SK-N-SH (cell line): ENCODE data around the gene RGSL1. TPM values are rescaled to one million over a fixed set of nuclear protein-coding genes. Genes with fewer than 3 reads are reported as not detected.

Experiments
- CTCF ChIA-PET: fragments of 300-600, 350-600 bp; formaldehyde crosslinking; extraction: SDS; loops from one replicate; lab custom pipeline; 2021; lab: Yijun Ruan, JAX
- POLR2A ChIA-PET: fragments of 350-600 bp; sonication (Branson Sonifier 250); formaldehyde crosslinking; extraction: SDS; loops from one replicate; lab custom pipeline; 2020; ENCODE audit warnings: antibody characterized with exemption, inconsistent platforms; lab: Yijun Ruan, JAX
- DNase-seq: peaks from one replicate; pipeline ENCODE4 v3.0.0; 2012
- H2AFZ ChIP-seq: fragments of 200-600 bp; sonication (generic); 2 replicates; pipeline ENCODE4 v1.8.1; 2016; ENCODE audit warnings: antibody characterized with exemption, mild to moderate bottlenecking, low read depth
- H3F3A ChIP-seq: fragments of 200-600 bp; sonication (generic); replicated peaks from 2 replicates; pipeline ENCODE3; 2016; ENCODE audit warnings: antibody characterized with exemption, mild to moderate bottlenecking; ENCODE audit not compliant: insufficient read depth
- H3K27ac ChIP-seq, 2 experiments: fragments of 200-500 bp in 1 of 2; fragments of 200-600 bp in 1 of 2; sonication (Bioruptor generic) in 1 of 2; sonication (generic), shearing (Covaris generic) in 1 of 2; 2 replicates each; pipeline versions ENCODE4 v1.5.1 to v1.6.1; 2014 to 2016; ENCODE audit warnings: low read depth in 2 of 2, inconsistent platforms in 1 of 2, low read length in 1 of 2, mild to moderate bottlenecking in 1 of 2, mixed read lengths in 1 of 2
- H3K27me3 ChIP-seq: fragments of 200-600 bp; sonication (generic), shearing (Covaris generic); 2 replicates; pipeline ENCODE4 v1.6.1; 2016; ENCODE audit warnings: mixed run types; ENCODE audit not compliant: insufficient read depth
- H3K36me3 ChIP-seq, 2 experiments: fragments of 200-500 bp in 1 of 2; fragments of 200-600 bp in 1 of 2; sonication (Bioruptor generic) in 1 of 2; sonication (generic) in 1 of 2; replicated peaks in 1 of 2; 2 replicates each; pipeline versions ENCODE3 to v1.5.1; 2014 to 2016; ENCODE audit warnings: low read length in 1 of 2, mild to moderate bottlenecking in 1 of 2; ENCODE audit not compliant: insufficient read depth in 2 of 2, control insufficient read depth in 1 of 2
- H3K4me1 ChIP-seq, 2 experiments: fragments of 200-500 bp in 1 of 2; fragments of 200-600 bp in 1 of 2; sonication (Bioruptor generic) in 1 of 2; sonication (generic), shearing (Covaris generic) in 1 of 2; 2 replicates each; pipeline versions ENCODE4 v1.5.1 to v1.6.1; 2014 to 2016; ENCODE audit warnings: low read depth in 1 of 2, low read length in 1 of 2, mixed run types in 1 of 2; ENCODE audit not compliant: insufficient read depth in 2 of 2, control insufficient read depth in 1 of 2
- H3K4me2 ChIP-seq: fragments of 200-600 bp; sonication (generic), shearing (Covaris generic); 2 replicates; pipeline ENCODE4 v1.6.1; 2017; ENCODE audit warnings: mixed run types
- H3K4me3 ChIP-seq, 2 experiments: fragments of 200-500 bp in 1 of 2; fragments of 200-600 bp in 1 of 2; sonication (Bioruptor generic) in 1 of 2; sonication (generic), shearing (Covaris generic) in 1 of 2; 2 replicates each; pipeline versions ENCODE4 v1.5.1 to v1.8.1; 2014 to 2016; ENCODE audit warnings: low read depth in 2 of 2, inconsistent platforms in 1 of 2, low read length in 1 of 2, mild to moderate bottlenecking in 1 of 2, mixed read lengths in 1 of 2, moderate library complexity in 1 of 2
- H3K79me2 ChIP-seq: fragments of 200-600 bp; sonication (generic); 2 replicates; pipeline ENCODE4 v1.8.1; 2017; ENCODE audit warnings: mild to moderate bottlenecking; ENCODE audit not compliant: insufficient read depth
- H3K9ac ChIP-seq: fragments of 200-600 bp; sonication (generic); 2 replicates; pipeline ENCODE4 v1.6.1; 2017; ENCODE audit warnings: mixed run types
- H3K9me2 ChIP-seq: fragments of 200-600 bp; sonication (generic); 2 replicates; pipeline ENCODE4 v1.6.1; 2017; ENCODE audit warnings: mixed run types
- H3K9me3 ChIP-seq: fragments of 200-600 bp; sonication (generic); 2 replicates; pipeline ENCODE4 v1.6.1; 2017; ENCODE audit warnings: mixed run types, mild to moderate bottlenecking, moderate library complexity
- H4K20me1 ChIP-seq: fragments of 200-600 bp; sonication (generic); 2 replicates; pipeline ENCODE4 v1.6.1; 2017; ENCODE audit warnings: mild to moderate bottlenecking, mixed run types; ENCODE audit not compliant: insufficient read depth
- CHD2 ChIP-seq: fragments of 150-350 bp; IDR thresholded peaks from 2 replicates; pipeline ENCODE4 v1.6.1; 2018; ENCODE audit warnings: low read length; ENCODE audit not compliant: partially characterized antibody
- ELF1 ChIP-seq: IDR thresholded peaks from 2 replicates; pipeline ENCODE4 v1.4.0; 2012
- EP300 ChIP-seq, 2 experiments: IDR thresholded peaks; 2 replicates each; pipeline versions ENCODE4 v1.4.0 to v1.6.1; 2012; ENCODE audit warnings: borderline replicate concordance in 1 of 2, low read depth in 1 of 2, low read length in 1 of 2
- EZH2phosphoT487 ChIP-seq: fragments of 200-600 bp; sonication (generic); IDR thresholded peaks from 2 replicates; pipeline ENCODE4 v1.6.1; 2017; ENCODE audit warnings: low read depth, mixed run types, mild to moderate bottlenecking, antibody characterized with exemption, moderate library complexity, borderline replicate concordance
- FOXJ3 ChIP-seq: sonication (generic); formaldehyde crosslinking; IDR thresholded peaks from 2 replicates; pipeline ENCODE4 v1.5.1; 2020; ENCODE audit warnings: mild to moderate bottlenecking, missing genetic modification reagents
- FOXM1 ChIP-seq: IDR thresholded peaks from 2 replicates; pipeline ENCODE4 v1.4.0; 2012; ENCODE audit warnings: low read depth, mild to moderate bottlenecking
- GATA2 ChIP-seq: sonication (generic); formaldehyde crosslinking; IDR thresholded peaks from 2 replicates; pipeline ENCODE4 v1.5.0; 2020; ENCODE audit warnings: mild to moderate bottlenecking, missing genetic modification reagents
- NFIC ChIP-seq: IDR thresholded peaks from 2 replicates; pipeline ENCODE4 v1.4.0; 2012; ENCODE audit warnings: borderline replicate concordance
- RAD21 ChIP-seq: IDR thresholded peaks from 2 replicates; pipeline ENCODE4 v1.6.1; 2012; ENCODE audit warnings: mild to moderate bottlenecking, low read length
- RXRA ChIP-seq: IDR thresholded peaks from 2 replicates; pipeline ENCODE4 v1.4.0; 2012; ENCODE audit warnings: low read depth, mild to moderate bottlenecking, borderline replicate concordance
- TAF1 ChIP-seq: IDR thresholded peaks from 2 replicates; pipeline ENCODE4 v1.6.1; 2012; ENCODE audit warnings: low read depth, mild to moderate bottlenecking, low read length, moderate library complexity, borderline replicate concordance
- TCF12 ChIP-seq: IDR thresholded peaks from 2 replicates; pipeline ENCODE4 v1.4.0; 2012
- WGBS: methylation state at CpG from one replicate; pipeline ENCODE4 v1.1.6; 2017; ENCODE audit warnings: low lambda C conversion rate; 5-methylcytosine and 5-hydroxymethylcytosine counted together
- polyA plus RNA-seq, 3 experiments: library from polyadenylated mRNA; depleted of rRNA; stranded (reverse); fragments of >200 nt; gene quantifications; 2 replicates each; pipeline ENCODE4 v1.2.3, GENCODE V29; 2012

RGSL1 gene
- polyA plus RNA-seq, 1 of the 3 experiments (the other 2 are of a cell fraction): not detected

DNA sequence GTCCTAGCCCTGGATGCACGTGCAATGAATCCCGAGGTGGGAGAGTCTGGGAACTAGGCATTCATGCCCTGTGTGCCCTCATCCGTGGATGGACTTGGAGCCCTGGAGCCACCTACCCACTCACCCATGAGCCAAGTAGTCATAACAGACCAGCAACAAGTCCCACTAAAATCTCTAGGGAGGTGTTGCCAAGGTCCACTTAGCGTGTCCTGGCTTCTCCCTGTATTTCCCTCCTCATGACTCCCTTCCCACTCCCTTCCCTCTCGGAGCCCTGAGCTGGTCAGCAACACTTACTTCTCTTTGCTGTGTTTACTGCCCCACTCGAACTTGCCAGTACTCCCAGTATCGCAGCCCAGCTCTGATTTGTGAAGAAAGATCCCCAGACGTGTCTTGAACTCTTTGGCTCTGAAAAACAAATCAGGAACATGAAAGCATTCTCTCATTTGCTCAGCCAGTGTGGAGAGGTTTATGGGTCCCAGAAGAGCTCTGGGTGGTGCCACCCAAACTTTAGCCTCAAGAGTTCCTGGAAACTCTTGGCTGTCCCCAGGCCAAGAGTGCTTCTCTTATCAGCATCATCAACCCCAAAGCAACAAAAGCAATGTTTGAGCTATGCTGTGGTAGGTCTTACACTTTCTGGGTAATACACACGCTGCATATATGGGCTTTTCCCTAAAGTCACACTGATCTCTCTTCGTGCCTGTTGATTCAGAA is 153.1 kb downstream of the RGSL1 start:
- no peaks in the 10 kb centered on the region for H3K9me3 ChIP-seq
- no peak for TF ChIP-seq EP300 (IDR thresholded peaks at IDR 0.05; ENCODE audit: borderline replicate concordance in 1 of 2, low read depth in 1 of 2, low read length in 1 of 2)
- TF ChIP-seq RAD21: no peak
- TF ChIP-seq EZH2phosphoT487: no peak
- H3K27me3 ChIP-seq: no peaks in the 10 kb centered on the region
- no peaks in the 10 kb centered on the region for H4K20me1 ChIP-seq
- WGBS: 78% methylated on average over 10 of the region's 10 CpGs
- no peak overlapping the region; a peak in 1 of 4 replicates for H3K27ac ChIP-seq
- H2AFZ ChIP-seq: no peak overlapping the region
- H3K9ac ChIP-seq: no peak overlapping the region
- no peaks in the 10 kb centered on the region for H3F3A ChIP-seq
- DNase-seq: no peak
- no peak overlapping the region for H3K4me2 ChIP-seq
- no peaks in the 10 kb centered on the region for H3K79me2 ChIP-seq
- peak overlapping the region in 1 of 2 experiments; percentile 57; a peak in 2 of 4 replicates for H3K4me3 ChIP-seq
- POLR2A ChIA-PET: interaction anchor here (0.6 to 1.3 kb wide), 2 partner anchors 40 to 179 kb away, joined by 3 to 9 read pairs; no protein-coding TSS in a partner anchor
- CTCF ChIA-PET: interaction anchor here (1.0 to 17.7 kb wide), 8 partner anchors 8 to 518 kb away, joined by 3 to 829 read pairs (median 4); partner anchors contain the start of gene NPL
- peaks cover 0 to 37% of the 10 kb centered on the region in 2 experiments; a peak in 1 of 4 replicates for H3K4me1 ChIP-seq
- no peaks in the 10 kb centered on the region for H3K36me3 ChIP-seq
- H3K9me2 ChIP-seq: no peaks in the 10 kb centered on the region

DNA sequence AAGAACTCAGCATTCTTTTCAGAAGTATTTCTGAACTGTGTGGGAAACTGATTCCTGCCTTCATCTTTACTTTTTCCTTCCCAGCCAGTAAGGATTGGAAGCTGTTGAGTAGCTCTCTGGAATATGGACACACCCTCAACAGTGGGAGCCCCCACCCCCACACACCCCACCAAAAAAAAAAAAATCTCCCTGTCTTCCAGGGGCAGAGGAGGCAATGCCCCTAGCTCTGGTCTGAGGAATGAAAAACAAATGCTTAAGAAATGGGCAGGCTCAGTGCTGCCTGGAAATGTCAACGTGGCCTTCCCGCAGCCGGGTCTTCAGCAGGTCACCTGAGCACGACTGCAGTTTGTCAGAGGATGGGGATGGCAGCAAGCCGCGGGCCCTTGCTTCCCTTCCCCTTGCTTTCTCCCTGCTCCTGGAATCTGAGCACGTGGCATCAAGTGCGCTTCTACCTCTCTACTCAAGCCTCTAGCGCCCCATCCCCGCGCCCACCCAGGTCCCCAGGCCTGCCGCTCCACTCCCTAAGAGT is 153.8 kb downstream of the RGSL1 start:
- no peaks in the 10 kb centered on the region for H3K27me3 ChIP-seq
- no peak overlapping the region for H3K9ac ChIP-seq
- H3K9me3 ChIP-seq: no peaks in the 10 kb centered on the region
- peaks cover 0 to 35% of the 10 kb centered on the region in 2 experiments; a peak in 1 of 4 replicates for H3K4me1 ChIP-seq
- 7% methylated on average over 9 of the region's 12 CpGs for WGBS
- peak overlapping the region; percentile 86 for H3K4me2 ChIP-seq
- H3F3A ChIP-seq: no peaks in the 10 kb centered on the region
- H3K9me2 ChIP-seq: no peaks in the 10 kb centered on the region
- no peaks in the 10 kb centered on the region for H3K36me3 ChIP-seq
- TF ChIP-seq CHD2: no peak
- no peak for TF ChIP-seq GATA2 (CRISPR knock-in tag)
- TF ChIP-seq EP300 (IDR thresholded peaks at IDR 0.05; ENCODE audit: borderline replicate concordance in 1 of 2, low read depth in 1 of 2, low read length in 1 of 2): no peak
- TF ChIP-seq NFIC: no peak
- TF ChIP-seq FOXJ3: no peak
- no peak for TF ChIP-seq TAF1
- no peak for TF ChIP-seq RXRA
- TF ChIP-seq ELF1: no peak
- TF ChIP-seq TCF12: no peak
- TF ChIP-seq FOXM1: no peak
- CTCF ChIA-PET: interaction anchor here (1.0 to 17.7 kb wide), 8 partner anchors 8 to 519 kb away, joined by 3 to 829 read pairs (median 4); partner anchors contain the start of gene NPL
- peak; percentile 61 for DNase-seq
- peak overlapping the region; percentile 85 for H2AFZ ChIP-seq
- H3K27ac ChIP-seq: peak overlapping the region in 1 of 2 experiments; percentile 63; a peak in 1 of 4 replicates
- H3K79me2 ChIP-seq: no peaks in the 10 kb centered on the region
- no peaks in the 10 kb centered on the region for H4K20me1 ChIP-seq
- POLR2A ChIA-PET: interaction anchor here (1.3 kb wide), 1 partner anchor 179 kb away, joined by 9 read pairs; no protein-coding TSS in a partner anchor
- peak overlapping the region; percentile 57 to 67 for H3K4me3 ChIP-seq
